HG02970 (cell line): ENCODE measurements around the gene SLC22A6.

Source experiments
- ATAC-seq: cut with Tn5 transposase; IDR thresholded peaks from one replicate; pipeline ENCODE4 v1.9.1; 2021; ENCODE audit warnings: mild to moderate bottlenecking, moderate library complexity, moderate number of reproducible peaks; ENCODE audit not compliant: unreplicated experiment, low FRiP score

SLC22A6 gene

DNA sequence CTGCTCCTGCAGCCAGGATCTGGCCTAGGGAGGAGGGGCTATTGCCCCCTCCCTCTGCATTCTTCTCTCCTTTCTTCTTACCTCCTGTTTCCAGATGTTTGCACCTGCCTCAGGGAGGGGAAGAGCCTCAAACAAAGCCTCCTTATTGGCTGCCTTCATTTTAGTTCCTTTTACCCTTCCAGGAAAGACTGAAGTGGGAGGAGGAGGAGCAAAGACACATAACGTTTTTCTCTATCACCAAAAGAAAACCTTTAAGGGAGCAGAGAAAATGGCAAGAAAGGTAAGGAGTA, 50.3 kb downstream of the SLC22A6 start:
- no peak for ATAC-seq

DNA sequence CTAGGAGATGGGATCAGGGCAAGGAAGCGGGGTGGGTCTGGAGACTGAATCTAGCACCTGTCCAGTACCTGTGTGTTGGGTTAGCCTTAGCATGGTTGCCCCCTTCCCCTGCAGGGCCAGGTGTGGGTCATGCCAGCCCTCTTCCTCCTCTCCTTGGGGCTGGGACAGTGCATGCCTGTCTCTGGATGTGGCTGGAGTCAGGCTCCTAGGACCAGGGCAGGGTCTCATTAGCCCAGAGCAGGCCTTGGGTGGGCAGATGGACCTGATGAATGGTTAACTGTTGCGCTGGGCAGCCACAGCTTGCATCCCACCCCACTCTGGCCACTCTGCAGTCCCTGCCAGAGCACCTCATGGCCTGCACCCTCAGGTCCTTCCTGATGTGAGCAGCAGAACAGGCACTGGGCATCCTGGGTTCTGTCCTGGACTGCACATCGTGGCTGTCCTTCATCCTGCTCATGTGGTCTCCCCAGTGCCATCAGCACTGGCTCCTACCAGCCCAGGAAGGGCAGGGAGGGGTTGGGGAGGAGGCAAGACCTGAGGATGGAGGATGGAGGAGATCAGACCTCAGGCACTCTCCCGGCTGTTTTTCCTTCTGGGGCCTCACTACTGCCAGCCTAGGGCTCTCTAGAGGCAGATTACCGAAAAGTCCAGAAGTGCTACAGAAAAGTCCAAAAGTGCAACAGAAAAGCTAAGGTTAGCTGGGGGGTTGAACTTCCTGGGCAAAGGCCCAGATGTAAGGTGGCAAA, 50.8 kb downstream of the SLC22A6 start:
- no peak for ATAC-seq

- ATAC-seq: no peak
Observed at GRCh38 chr11:62933285-62933684, 51.5 kb downstream of the SLC22A6 start.

DNA sequence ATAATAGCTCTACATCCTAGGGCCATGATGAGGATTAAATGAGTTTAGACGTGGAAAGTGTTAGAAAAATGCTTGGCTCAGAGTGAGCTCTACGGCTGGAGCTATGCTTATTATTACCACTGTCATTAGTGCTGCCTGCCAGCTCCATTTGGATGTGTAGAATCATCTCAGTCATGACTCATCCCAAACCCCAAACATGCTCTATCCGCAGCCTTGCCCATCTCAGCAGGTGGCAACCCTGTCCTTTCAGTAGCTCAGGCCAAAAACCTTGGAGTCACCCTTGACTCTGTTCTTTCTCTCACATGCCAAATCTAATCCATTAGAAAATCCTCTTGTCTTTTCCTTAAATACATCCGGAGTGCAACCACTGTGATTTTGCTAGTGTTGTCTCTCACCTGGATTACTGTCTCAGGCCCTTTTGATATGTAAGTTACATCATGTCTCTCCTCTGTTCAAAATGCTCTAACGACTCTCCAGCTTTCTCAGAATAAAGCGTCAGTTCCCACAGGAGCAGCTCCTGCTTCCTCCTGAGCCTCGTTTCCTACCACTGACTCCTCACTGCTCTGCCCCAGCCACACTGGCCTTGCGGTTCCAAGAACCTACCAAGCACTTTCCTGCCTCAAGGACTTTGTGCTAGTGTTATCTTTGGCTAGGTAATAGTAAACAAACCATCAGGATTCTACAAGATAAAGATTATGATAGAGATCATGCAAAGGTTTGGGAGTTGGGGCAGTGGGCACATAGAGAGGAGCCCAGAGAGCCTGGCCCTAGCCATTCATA, 53.1 kb downstream of the SLC22A6 start:
- ATAC-seq: no peak

GRCh38 chr11:62930666-62931065, 54.1 kb downstream of the SLC22A6 start:
- ATAC-seq: no peak

DNA sequence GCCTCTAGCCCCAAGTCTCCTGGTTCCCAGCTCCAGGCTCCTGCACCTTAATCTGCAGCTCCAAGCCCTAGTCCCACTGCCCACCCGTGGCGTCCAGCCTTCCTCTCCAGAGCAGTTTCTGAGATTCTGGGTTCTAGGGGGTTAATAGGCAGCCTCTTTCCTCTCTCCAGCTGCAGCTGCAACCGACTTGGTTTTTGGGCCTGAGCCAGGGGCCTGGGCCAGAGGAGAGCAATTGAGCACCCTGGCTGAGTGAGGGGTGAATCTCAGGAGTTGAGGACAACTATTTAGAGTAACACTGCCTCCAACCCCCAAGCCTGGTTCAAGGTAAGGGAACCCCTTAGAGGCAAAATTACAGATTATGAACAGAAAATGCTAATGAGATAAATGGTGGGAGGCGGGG, 54.6 kb downstream of the SLC22A6 start:
- no peak for ATAC-seq

- ATAC-seq: no peak
Observed at GRCh38 chr11:62928011-62928410, 56.8 kb downstream of the SLC22A6 start.

DNA sequence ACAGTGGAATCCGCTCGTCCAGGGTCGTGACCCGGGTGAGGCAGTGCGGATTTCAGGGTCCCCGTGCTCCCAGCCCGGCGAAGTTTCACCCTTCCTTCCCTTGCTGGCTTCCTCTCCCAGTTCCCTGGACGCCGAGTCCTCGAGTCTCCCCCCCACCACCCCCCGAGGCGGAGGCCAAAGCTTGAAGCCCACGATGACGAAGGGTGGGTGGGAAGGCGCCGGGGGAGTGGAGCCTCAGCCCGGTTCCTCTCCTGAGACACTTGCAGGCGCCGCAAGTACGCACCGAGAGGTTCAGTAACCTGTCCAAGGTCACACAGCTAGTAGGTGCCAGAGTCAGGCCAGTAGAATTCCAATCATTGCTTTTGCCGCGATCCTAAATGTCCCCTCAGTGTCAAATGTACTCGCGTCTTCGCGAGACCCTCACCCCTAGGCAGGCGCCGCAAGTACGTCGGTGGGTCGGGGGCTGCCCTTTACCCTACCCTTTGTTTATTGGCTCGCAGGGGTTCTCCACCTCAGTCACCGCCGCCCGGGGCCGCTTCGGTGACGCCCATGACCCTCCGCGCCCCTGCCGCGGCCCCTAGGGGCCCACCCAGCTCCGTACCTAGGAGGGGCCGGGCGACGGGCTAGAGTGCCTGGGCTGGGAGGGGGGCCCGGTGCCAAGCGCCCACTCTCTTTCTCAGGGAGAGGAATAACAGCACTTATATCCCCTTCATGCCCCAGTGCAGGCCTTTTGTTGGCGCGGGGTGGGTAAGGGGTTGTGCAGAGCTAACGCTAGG, 57.9 kb downstream of the SLC22A6 start:
- ATAC-seq: no peak
